ENCODE data around the gene MSI2. TPM values are rescaled to one million over a fixed set of nuclear protein-coding genes. Genes with fewer than 3 reads are reported as not detected.

MSI2 gene
- total RNA-seq, 2 donors from 2014 or later, result 88.3 to 114 TPM

GRCh38 chr17:57401556-57402488 lies 145.5 kb downstream of the MSI2 start:
- H3K27me3 Mint-ChIP-seq (ENCODE audit: insufficient read depth), result no peaks in the 10 kb centered on the region
- Histone ChIP-seq H3K27me3 (ENCODE audit: control insufficient read depth, insufficient read depth, low read length, poor library complexity, severe bottlenecking) (no peaks in the 10 kb centered on the region), H3K4me1 (ENCODE audit: control insufficient read depth, insufficient read depth, low read length) (peaks cover 10% of the 10 kb centered on the region), H3K4me3 (ENCODE audit: low read length) (no peak overlapping the region), H3K9ac (ENCODE audit: extremely low read depth, low read length, poor library complexity, severe bottlenecking) (no peak overlapping the region), H3K36me3 (ENCODE audit: control insufficient read depth, insufficient read depth, low read length) (peaks cover 6% of the 10 kb centered on the region), H3K9me3 (ENCODE audit: control insufficient read depth, low read length) (no peaks in the 10 kb centered on the region), H3K27ac (ENCODE audit: low read depth, low read length) (peak overlapping the region; percentile 61)
- peaks cover 12% of the 10 kb centered on the region for H3K36me3 Mint-ChIP-seq (ENCODE audit: low read depth)
- peak; percentile 86 for DNase-seq
- peak; percentile 69 for TF ChIP-seq CTCF (conservative IDR thresholded peaks at IDR 0.05)
- peak overlapping the region; percentile 65 for H3K27ac Mint-ChIP-seq
- WGBS, 2 experiments (ENCODE audit: insufficient coverage in 1 of 2, insufficient read length in 1 of 2), result 91 to 92% methylated on average over 9 to 15 of the region's 15 CpGs
- H3K9me3 Mint-ChIP-seq, result no peaks in the 10 kb centered on the region
- H3K4me1 Mint-ChIP-seq, result peaks cover 31% of the 10 kb centered on the region
- H3K4me3 Mint-ChIP-seq, result no peak overlapping the region

GRCh38 chr17:57402681-57403180 lies 146.4 kb downstream of the MSI2 start:
- no peak overlapping the region for H3K9ac ChIP-seq (ENCODE audit: extremely low read depth, low read length, poor library complexity, severe bottlenecking)
- Mint-ChIP-seq H3K27ac (no peak overlapping the region), H3K4me3 (no peak overlapping the region), H3K9me3 (no peaks in the 10 kb centered on the region), H3K36me3 (ENCODE audit: low read depth) (peaks cover 12% of the 10 kb centered on the region), H3K27me3 (ENCODE audit: insufficient read depth) (no peaks in the 10 kb centered on the region), H3K4me1 (peaks cover 40% of the 10 kb centered on the region)
- WGBS, 2 experiments (ENCODE audit: insufficient coverage in 1 of 2, insufficient read length in 1 of 2), result 95 to 100% methylated on average over 4 to 5 of the region's 5 CpGs
- H3K4me1 ChIP-seq (ENCODE audit: control insufficient read depth, insufficient read depth, low read length), result peaks cover 18% of the 10 kb centered on the region
- TF ChIP-seq CTCF (conservative IDR thresholded peaks at IDR 0.05), result no peak
- no peak overlapping the region for H3K4me3 ChIP-seq (ENCODE audit: low read length)
- H3K9me3 ChIP-seq (ENCODE audit: control insufficient read depth, low read length), result no peaks in the 10 kb centered on the region
- no peaks in the 10 kb centered on the region for H3K27me3 ChIP-seq (ENCODE audit: control insufficient read depth, insufficient read depth, low read length, poor library complexity, severe bottlenecking)
- H3K27ac ChIP-seq (ENCODE audit: low read depth, low read length), result peak overlapping the region; percentile 61
- DNase-seq, result no peak
- peaks cover 6% of the 10 kb centered on the region for H3K36me3 ChIP-seq (ENCODE audit: control insufficient read depth, insufficient read depth, low read length)

- no peak overlapping the region for H3K9ac ChIP-seq (ENCODE audit: extremely low read depth, low read length, poor library complexity, severe bottlenecking)
- H3K4me1 Mint-ChIP-seq, result peaks cover 45% of the 10 kb centered on the region
- H3K4me1 ChIP-seq (ENCODE audit: control insufficient read depth, insufficient read depth, low read length), result peaks cover 23% of the 10 kb centered on the region
Measured at GRCh38 chr17:57403236-57403635, 146.9 kb downstream of the MSI2 start.

More at GRCh38 chr17:57403236-57403635, 146.9 kb downstream of the MSI2 start:
- Mint-ChIP-seq H3K27me3 (ENCODE audit: insufficient read depth) (no peaks in the 10 kb centered on the region), H3K4me3 (no peak overlapping the region), H3K9me3 (no peaks in the 10 kb centered on the region), H3K27ac (no peak overlapping the region), H3K36me3 (ENCODE audit: low read depth) (peaks cover 12% of the 10 kb centered on the region)
- no peaks in the 10 kb centered on the region for H3K27me3 ChIP-seq (ENCODE audit: control insufficient read depth, insufficient read depth, low read length, poor library complexity, severe bottlenecking)
- H3K27ac ChIP-seq (ENCODE audit: low read depth, low read length), result no peak overlapping the region
- 88 to 89% methylated on average over 2 of the region's 2 CpGs for WGBS, 2 experiments (ENCODE audit: insufficient coverage in 1 of 2, insufficient read length in 1 of 2)
- no peak for TF ChIP-seq CTCF (conservative IDR thresholded peaks at IDR 0.05)
- DNase-seq, result no peak
- no peak overlapping the region for H3K4me3 ChIP-seq (ENCODE audit: low read length)
- peaks cover 6% of the 10 kb centered on the region for H3K36me3 ChIP-seq (ENCODE audit: control insufficient read depth, insufficient read depth, low read length)
- no peaks in the 10 kb centered on the region for H3K9me3 ChIP-seq (ENCODE audit: control insufficient read depth, low read length)

Measured in endodermal cell (in vitro differentiated cells).